H9 (cell line): Measurements from ENCODE around the gene TYW1. TPM values are rescaled to one million over a fixed set of nuclear protein-coding genes. Genes with fewer than 3 reads are reported as not detected.

ENCODE experiments used
- DNase-seq: peaks from one replicate; pipeline ENCODE4 v3.0.0-alpha.2; 2017
- H2AFZ ChIP-seq: one replicate; pipeline ENCODE4 v1.6.1; 2013; ENCODE audit warnings: mild to moderate bottlenecking, low read length, control low read depth, moderate library complexity
- H2AK5ac ChIP-seq: 2 replicates; pipeline ENCODE4 v1.6.1; 2013; ENCODE audit warnings: low read length, control low read depth, mixed read lengths; ENCODE audit not compliant: insufficient read length
- H2BK120ac ChIP-seq: one replicate; pipeline ENCODE4 v1.6.1; 2013; ENCODE audit warnings: low read depth, mild to moderate bottlenecking, low read length, control low read depth, inconsistent platforms; ENCODE audit not compliant: poor library complexity, severe bottlenecking
- H2BK12ac ChIP-seq: 2 replicates; pipeline ENCODE4 v1.6.1; 2013; ENCODE audit warnings: low read length, control low read depth, mixed read lengths, low read depth; ENCODE audit not compliant: insufficient read length
- H2BK15ac ChIP-seq: 2 replicates; pipeline ENCODE4 v1.6.1; 2013; ENCODE audit warnings: low read depth, low read length, control low read depth
- H2BK20ac ChIP-seq: one replicate; pipeline ENCODE4 v1.6.1; 2013; ENCODE audit warnings: low read depth, mild to moderate bottlenecking, low read length, control low read depth, inconsistent platforms; ENCODE audit not compliant: poor library complexity, severe bottlenecking
- H2BK5ac ChIP-seq: 2 replicates; pipeline ENCODE4 v1.6.1; 2013; ENCODE audit warnings: low read length, control low read depth, mixed read lengths; ENCODE audit not compliant: insufficient read length
- H3K14ac ChIP-seq: 2 replicates; pipeline ENCODE4 v1.6.1; 2013; ENCODE audit warnings: low read length, control low read depth; ENCODE audit not compliant: insufficient read depth
- H3K18ac ChIP-seq: 2 replicates; pipeline ENCODE4 v1.6.1; 2013; ENCODE audit warnings: low read depth, mild to moderate bottlenecking, mixed read lengths, low read length, control low read depth; ENCODE audit not compliant: insufficient read length
- H3K23ac ChIP-seq: 2 replicates; pipeline ENCODE4 v1.6.1; 2013; ENCODE audit warnings: low read length, control low read depth, mixed read lengths, low read depth; ENCODE audit not compliant: insufficient read length
- H3K23me2 ChIP-seq: 2 replicates; pipeline ENCODE4 v1.6.1; 2013; ENCODE audit warnings: low read depth, mild to moderate bottlenecking, mixed read lengths, low read length, control low read depth; ENCODE audit not compliant: insufficient read length, poor library complexity, severe bottlenecking
- H3K27ac ChIP-seq: 2 replicates; pipeline ENCODE4 v1.5.1; 2013; ENCODE audit warnings: low read length, control low read depth, mixed read lengths, low read depth; ENCODE audit not compliant: insufficient read length
- H3K27me3 ChIP-seq: 2 replicates; pipeline ENCODE4 v1.6.1; 2013; ENCODE audit warnings: low read length, control low read depth, inconsistent platforms; ENCODE audit not compliant: insufficient read depth
- H3K4ac ChIP-seq: 2 replicates; pipeline ENCODE4 v1.6.1; 2013; ENCODE audit warnings: low read depth, mild to moderate bottlenecking, control low read depth, inconsistent platforms, low read length, moderate library complexity
- H3K4me1 ChIP-seq: 2 replicates; pipeline ENCODE4 v1.6.1; 2013; ENCODE audit warnings: low read length, control low read depth, inconsistent platforms; ENCODE audit not compliant: insufficient read depth
- H3K4me2 ChIP-seq: 2 replicates; pipeline ENCODE4 v1.6.1; 2013; ENCODE audit warnings: low read length, control low read depth, mixed read lengths; ENCODE audit not compliant: insufficient read length, insufficient read depth
- H3K56ac ChIP-seq: 2 replicates; pipeline ENCODE4 v1.6.1; 2013; ENCODE audit warnings: low read depth, mild to moderate bottlenecking, mixed read lengths, low read length, control low read depth; ENCODE audit not compliant: insufficient read length
- H3K79me1 ChIP-seq: 2 replicates; pipeline ENCODE4 v1.6.1; 2013; ENCODE audit warnings: low read depth, mild to moderate bottlenecking, moderate library complexity, low read length, control low read depth, inconsistent platforms; ENCODE audit not compliant: insufficient read depth, poor library complexity, severe bottlenecking
- H3K79me2 ChIP-seq: 2 replicates; pipeline ENCODE4 v1.6.1; 2013; ENCODE audit warnings: low read length, control low read depth, inconsistent platforms; ENCODE audit not compliant: insufficient read depth
- H3K9ac ChIP-seq: 2 replicates; pipeline ENCODE4 v1.6.1; 2013; ENCODE audit warnings: low read length, control low read depth, mixed read lengths; ENCODE audit not compliant: insufficient read length; ENCODE audit errors: extremely low read depth
- H3K9me3 ChIP-seq: one replicate; pipeline ENCODE4 v1.6.1; 2013; ENCODE audit warnings: low read depth, low read length, inconsistent platforms; ENCODE audit not compliant: control insufficient read depth
- H3T11ph ChIP-seq: one replicate; pipeline ENCODE4 v1.6.1; 2013; ENCODE audit warnings: mild to moderate bottlenecking, low read length, control low read depth, inconsistent platforms
- H4K20me1 ChIP-seq: one replicate; pipeline ENCODE4 v1.6.1; 2013; ENCODE audit not compliant: control insufficient read depth, insufficient read length, insufficient read depth
- H4K5ac ChIP-seq: 2 replicates; pipeline ENCODE4 v1.6.1; 2013; ENCODE audit warnings: low read depth, mild to moderate bottlenecking, mixed read lengths, low read length, control low read depth; ENCODE audit not compliant: insufficient read length
- H4K8ac ChIP-seq: replicated peaks from 2 replicates; pipeline ENCODE4 v1.6.1; 2013; ENCODE audit warnings: low read length, control low read depth, mixed read lengths, low read depth; ENCODE audit not compliant: insufficient read length
- H4K91ac ChIP-seq: 2 replicates; pipeline ENCODE4 v1.6.1; 2013; ENCODE audit warnings: low read depth, mild to moderate bottlenecking, moderate library complexity, mixed read lengths, low read length, control low read depth; ENCODE audit not compliant: insufficient read length
- H3K27ac Mint-ChIP-seq, 3 experiments: 2 replicates in 2 of 3; 3 replicates in 1 of 3; pipeline ENCODE4 v1.8.0; 2020 to 2021; ENCODE audit warnings: mixed read lengths in 3 of 3, mild to moderate bottlenecking in 1 of 3, moderate library complexity in 1 of 3
- H3K27me3 Mint-ChIP-seq: 2 replicates; pipeline ENCODE4 v1.8.0; 2021; ENCODE audit warnings: low read depth, mild to moderate bottlenecking, moderate library complexity, mixed read lengths
- H3K36me3 Mint-ChIP-seq, 3 experiments: 2 replicates in 2 of 3; 3 replicates in 1 of 3; pipeline ENCODE4 v1.8.0; 2020 to 2021; ENCODE audit warnings: low read depth in 3 of 3, mixed read lengths in 3 of 3; ENCODE audit not compliant: insufficient read depth in 1 of 3
- H3K4me1 Mint-ChIP-seq, 2 experiments: 2 replicates each; pipeline ENCODE4 v1.8.0; 2020; ENCODE audit warnings: mixed read lengths in 2 of 2
- H3K4me3 Mint-ChIP-seq, 2 experiments: 2 replicates in 1 of 2; 3 replicates in 1 of 2; pipeline ENCODE4 v1.8.0; 2020 to 2021; ENCODE audit warnings: mild to moderate bottlenecking in 2 of 2, mixed read lengths in 2 of 2, moderate library complexity in 1 of 2
- H3K9me3 Mint-ChIP-seq, 2 experiments: 2 replicates in 1 of 2; 3 replicates in 1 of 2; pipeline ENCODE4 v1.8.0; 2020; ENCODE audit warnings: mild to moderate bottlenecking in 2 of 2, mixed read lengths in 2 of 2, moderate library complexity in 1 of 2
- CTCF ChIP-seq: fragments of 200-600 bp; sonication (generic); conservative IDR thresholded peaks from 3 replicates; pipeline ENCODE4 v1.8.0; 2021; ENCODE audit warnings: antibody characterized with exemption, mild to moderate bottlenecking
- WGBS: extraction: QIAGEN DNeasy Blood & Tissue Kit; methylation state at CpG from one replicate; pipeline ENCODE4 v1.1.7; 2013; ENCODE audit warnings: missing lambda C conversion rate, low lambda C conversion rate, mixed read lengths; ENCODE audit not compliant: insufficient read length; ENCODE audit errors: extremely low coverage; 5-methylcytosine and 5-hydroxymethylcytosine counted together
- total RNA-seq: library from RNA; stranded (reverse); gene quantifications from 2 replicates; pipeline ENCODE4 v1.2.1, GENCODE V29; 2021

Gene TYW1
- total RNA-seq, 1 experiment from 2014 or later, result 22.3 TPM

GRCh38 chr7:67209256-67209655 is 212.6 kb downstream of the TYW1 start:
- Histone ChIP-seq H3K4ac (no peak overlapping the region), H3K79me1 (no peaks in the 10 kb centered on the region), H2AFZ (no peak overlapping the region), H4K20me1 (no peaks in the 10 kb centered on the region), H4K5ac (no peak overlapping the region), H3K27me3 (no peaks in the 10 kb centered on the region), H2BK20ac (no peak overlapping the region), H3K56ac (no peak overlapping the region), H3T11ph (no peak overlapping the region), H3K14ac (no peak overlapping the region), H3K23me2 (no peaks in the 10 kb centered on the region), H3K79me2 (no peaks in the 10 kb centered on the region), H4K8ac (no peak overlapping the region), H3K9me3 (no peaks in the 10 kb centered on the region), H3K18ac (no peak overlapping the region), H4K91ac (no peak overlapping the region), H3K27ac (no peak overlapping the region), H3K4me1 (no peaks in the 10 kb centered on the region), H2BK120ac (no peak overlapping the region), H2BK5ac (no peak overlapping the region), H3K23ac (no peak overlapping the region), H2BK15ac (no peak overlapping the region), H2AK5ac (no peak overlapping the region), H3K9ac (no peak overlapping the region), H3K4me2 (no peak overlapping the region), H2BK12ac (no peak overlapping the region)
- no peaks in the 10 kb centered on the region for H3K27me3 Mint-ChIP-seq
- no peak overlapping the region for H3K27ac Mint-ChIP-seq
- no peaks in the 10 kb centered on the region; a peak in 1 of 5 replicates for H3K9me3 Mint-ChIP-seq
- TF ChIP-seq CTCF, result no peak
- no peaks in the 10 kb centered on the region for H3K4me1 Mint-ChIP-seq
- H3K36me3 Mint-ChIP-seq, result peaks cover 5 to 8% (median 6%) of the 10 kb centered on the region in 3 experiments; a peak in 5 of 7 replicates
- H3K4me3 Mint-ChIP-seq, result no peak overlapping the region
- WGBS, result no CpG with 5 or more reads among the region's 4 CpGs
- DNase-seq, result no peak
